ENCODE data around the gene GASK1A.
"Not testable (repeated sequence)": the region's sequence is repeated elsewhere in the genome, so short reads cannot be mapped to it uniquely, and the experiment has no call there.

GASK1A gene

DNA sequence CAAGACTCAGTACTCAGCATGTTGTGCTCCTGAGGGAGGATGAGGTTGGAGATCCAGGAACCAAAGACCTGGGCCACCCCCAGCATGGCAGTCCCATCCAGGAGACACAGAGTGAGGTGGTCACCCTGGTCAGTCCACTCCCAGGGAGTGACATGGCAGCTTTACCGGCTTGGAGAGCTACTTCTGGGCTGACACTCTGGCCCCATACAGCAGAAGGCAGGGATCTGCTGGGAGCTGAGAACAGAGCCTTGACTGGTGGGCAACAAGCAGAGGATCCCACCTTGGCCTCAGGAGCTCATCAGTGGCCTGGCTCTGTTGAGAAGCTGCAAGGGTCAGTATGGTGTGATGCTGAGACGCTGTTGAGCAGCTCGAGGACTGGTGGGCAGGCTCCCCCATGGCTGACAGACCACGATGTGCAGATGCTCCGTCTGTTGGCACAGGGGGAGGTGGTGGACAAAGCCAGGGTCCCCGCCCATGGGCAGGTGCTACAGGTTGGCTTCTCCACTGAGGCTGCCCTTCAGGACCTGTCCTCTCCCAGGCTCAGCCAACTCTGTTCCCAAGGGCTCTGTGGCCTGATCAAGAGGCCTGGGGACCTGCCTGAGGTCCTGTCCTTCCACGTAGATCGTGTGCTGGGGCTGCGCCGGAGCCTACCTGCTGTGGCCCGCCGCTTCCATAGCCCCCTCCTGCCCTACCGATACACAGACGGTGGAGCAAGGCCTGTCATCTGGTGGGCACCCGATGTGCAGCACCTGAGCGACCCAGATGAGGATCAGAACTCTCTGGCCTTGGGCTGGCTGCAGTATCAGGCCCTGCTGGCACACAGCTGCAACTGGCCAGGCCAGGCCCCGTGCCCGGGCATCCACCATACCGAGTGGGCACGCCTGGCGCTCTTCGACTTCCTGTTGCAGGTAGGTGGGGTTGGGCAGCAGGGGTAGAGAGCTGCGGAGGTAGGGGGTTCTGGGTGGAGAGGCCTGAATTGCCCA lies 53.8 kb downstream of the GASK1A start:
- no peak for DNase-seq

DNA sequence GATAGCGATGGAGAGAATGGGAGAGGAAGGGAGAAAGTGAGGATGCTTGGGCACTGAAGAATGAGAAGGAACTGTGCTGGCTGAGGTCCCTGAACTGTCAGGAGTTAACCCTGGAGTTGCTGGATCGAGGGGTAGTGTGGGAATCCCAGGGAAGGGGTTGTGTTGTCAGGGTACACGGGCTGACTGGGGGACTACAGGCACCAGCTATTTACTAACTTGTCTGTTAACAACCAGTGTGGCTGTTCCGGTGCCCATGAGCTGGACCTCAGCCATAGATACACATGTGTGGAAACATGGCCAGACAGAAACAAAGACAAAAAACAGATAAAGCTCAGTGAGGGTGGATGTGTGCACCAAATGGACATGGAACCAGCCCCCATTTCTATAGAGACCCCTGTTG lies 55.1 kb downstream of the GASK1A start:
- no peak for DNase-seq

DNA sequence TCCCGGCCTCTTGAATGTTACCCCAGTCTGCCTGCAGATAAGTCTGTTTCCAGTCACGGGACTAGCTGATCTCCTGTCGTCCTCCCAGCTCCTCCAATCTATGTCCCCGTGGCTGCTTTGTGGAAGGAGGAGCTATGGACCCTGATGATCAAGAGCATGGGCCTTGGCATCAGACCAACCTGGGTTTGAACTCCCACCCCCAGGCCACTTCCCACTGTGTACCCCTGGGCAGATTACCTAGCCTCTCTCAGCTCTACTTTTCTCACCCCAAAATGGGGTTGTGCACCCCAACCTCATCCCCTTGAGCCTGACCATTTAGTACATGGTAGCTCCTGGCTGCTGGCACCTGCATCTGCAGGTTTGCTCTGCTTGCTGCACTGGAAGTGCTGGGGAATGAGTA lies 55.8 kb downstream of the GASK1A start:
- DNase-seq, result no peak

DNA sequence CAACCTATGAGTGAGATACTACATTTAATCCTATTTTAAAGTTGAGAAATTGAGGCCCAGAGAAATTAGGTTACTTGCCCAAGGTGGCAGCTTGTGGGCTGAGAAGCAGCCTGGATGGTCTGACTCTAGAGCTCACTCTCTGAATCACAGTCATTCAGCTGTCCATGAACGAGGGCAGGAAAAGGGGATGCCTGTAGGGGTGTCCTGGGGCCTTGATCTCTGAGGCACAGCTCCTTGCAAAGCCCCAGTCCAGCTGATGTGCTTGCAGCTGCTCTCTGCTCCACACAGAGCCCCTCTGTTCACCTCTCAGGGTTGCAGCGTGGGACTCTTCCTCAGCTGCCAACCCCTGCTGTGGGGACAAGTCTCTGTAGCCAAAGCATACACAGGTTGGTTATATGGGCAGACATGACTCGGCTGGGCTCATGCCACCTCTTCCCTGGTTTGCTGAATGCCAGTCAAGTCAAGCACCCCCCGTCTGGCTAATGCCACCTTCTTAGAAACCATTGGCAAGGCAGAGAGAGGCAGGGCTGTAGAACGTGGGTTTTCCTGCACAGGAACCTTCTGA lies 56.8 kb downstream of the GASK1A start:
- no peak for DNase-seq

DNA sequence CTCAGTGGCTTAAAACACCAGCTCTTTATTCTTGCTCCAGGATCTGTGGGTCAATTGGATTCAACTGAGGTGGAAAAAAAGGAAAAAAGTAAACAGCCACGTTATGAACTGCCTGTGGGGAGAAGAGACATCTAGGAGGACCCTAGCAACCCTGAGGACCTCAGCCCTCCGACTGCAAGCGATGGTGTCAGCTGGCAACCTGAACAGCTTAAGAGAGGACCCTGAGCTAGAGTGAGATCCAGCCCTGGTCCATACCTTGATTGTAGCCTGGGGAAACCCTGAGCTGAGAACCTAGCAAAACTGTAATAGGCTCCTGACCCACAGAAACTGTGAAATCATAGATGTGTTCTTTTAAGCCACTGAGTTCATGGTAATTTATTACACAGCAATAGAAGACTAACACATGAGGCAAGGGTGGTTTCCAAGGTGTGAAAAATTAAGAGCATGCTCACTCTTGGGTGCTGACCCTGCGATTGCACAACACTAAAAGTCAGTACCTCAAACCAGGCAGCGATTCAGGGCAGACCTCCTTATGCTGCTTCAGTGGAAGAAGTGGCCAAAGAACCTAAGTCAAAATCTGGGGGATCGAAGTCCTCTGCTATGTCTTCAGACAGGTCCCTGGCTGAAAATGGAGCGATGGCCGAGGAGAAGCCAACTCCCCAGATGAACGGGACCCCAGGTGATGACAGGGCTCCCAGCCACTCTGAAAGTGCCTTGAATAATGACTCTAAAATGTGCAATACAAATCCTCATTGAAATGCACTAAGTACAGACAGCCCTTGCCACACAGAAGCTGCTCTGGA lies 57.7 kb downstream of the GASK1A start:
- DNase-seq, result peak; percentile 29

DNA sequence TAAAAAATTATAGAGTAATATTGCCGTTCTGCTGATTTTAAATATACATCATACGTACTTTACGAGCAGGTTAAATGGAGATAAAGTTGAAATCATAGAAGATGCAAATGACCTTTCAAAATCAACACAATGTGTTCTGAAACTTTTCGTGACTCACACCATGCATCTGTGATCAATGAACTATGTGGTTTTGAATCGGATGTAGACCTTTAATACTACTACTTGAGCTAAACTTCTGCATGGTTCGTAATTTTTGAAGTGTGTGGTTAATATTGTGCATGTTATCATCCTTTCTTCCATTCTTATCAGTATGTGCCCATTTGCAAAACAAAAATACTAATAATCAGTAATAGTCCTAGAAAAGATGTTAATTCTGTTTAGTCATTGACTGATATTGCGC lies 58.9 kb downstream of the GASK1A start:
- DNase-seq, result peak; percentile 11

DNA sequence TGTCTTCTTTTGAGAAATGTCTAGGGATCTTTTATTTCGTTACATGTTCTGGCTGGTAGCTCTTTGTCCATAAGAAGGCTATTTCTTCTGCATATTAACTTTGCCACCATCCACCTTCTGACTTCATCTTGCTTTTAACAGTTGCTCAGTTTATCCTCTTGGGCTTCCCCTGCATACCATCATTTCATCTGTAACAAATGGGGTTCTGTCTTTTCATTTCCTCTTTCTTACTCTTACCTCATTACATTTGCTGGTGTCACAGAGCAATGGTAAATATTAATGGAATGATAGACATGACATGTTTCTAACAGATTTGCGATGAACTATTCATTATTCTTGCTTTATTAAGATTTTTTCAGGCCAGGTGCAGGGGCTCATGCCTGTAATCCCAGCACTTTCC lies 62.4 kb downstream of the GASK1A start:
- no peak for DNase-seq

DNA sequence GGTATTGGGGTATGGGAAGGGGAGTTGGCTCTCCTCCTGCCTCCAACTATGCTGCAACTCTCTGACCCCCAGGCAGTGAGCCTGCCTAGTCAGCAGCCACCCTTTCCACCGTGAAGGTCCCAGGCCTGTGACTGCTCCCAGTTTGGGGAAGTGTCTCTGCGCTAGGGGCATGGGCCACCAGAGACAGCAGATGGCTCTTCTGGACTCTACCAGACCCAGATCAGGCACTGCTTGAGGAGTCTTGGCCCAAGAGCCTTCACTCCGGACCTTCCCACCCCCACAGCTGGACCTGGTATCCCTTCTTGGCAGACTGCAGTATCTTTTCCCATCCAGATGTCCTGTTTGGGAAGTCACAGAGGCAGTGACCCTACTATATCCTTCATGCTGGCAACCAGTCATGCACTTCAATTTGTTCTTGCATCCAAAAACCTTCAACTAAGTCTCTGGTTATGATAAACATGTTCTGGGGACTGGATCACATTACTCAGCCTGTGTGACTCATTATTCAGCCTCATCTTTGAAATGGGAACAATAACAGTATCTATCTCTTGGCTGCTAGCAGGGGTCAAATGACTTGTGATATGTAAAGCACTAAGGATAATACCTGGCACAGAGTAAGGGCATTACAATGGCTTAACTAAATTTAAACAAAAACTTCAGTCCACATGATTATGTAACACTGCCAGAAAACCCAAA lies 64.1 kb downstream of the GASK1A start:
- DNase-seq, result no peak

DNA sequence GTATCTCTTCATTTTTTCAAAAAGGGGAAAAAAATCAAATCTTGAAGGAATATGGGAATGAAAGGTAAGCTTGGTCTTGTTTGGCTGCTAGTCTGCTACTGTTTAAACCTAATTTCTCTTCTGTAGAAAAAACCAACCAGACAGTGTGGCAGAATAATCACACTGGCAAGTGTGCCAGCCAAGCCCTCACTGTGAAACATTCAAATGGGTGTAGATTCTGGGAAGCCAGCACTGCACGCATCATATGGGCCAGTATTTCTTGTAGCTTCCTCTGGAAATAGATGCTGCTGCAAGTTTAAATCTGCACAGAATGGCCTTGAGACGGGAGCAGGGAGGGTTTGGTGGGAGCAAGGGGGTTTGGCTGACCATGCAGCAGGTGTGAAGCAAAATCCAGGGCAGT lies 64.7 kb downstream of the GASK1A start:
- DNase-seq, result no peak

DNA sequence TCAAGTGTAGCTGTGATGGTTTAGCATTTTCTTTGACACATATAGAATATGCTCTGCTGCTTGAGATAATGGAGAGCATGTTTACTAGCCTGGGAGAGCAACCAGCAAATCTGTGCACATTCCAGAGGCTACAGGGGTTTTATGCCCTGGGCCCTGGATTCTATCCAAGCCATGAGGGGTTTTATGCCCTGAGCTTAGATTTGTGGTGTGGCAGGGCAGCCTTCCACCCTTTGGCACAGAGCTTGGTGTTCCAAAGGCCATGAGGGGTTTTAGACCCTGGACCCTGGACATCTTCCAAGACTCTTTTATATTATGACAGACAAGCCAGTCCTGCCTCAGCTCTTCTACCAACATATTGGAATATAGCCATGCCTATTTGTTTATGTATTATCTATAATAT lies 66.0 kb downstream of the GASK1A start:
- not testable (repeated sequence) for DNase-seq

DNA sequence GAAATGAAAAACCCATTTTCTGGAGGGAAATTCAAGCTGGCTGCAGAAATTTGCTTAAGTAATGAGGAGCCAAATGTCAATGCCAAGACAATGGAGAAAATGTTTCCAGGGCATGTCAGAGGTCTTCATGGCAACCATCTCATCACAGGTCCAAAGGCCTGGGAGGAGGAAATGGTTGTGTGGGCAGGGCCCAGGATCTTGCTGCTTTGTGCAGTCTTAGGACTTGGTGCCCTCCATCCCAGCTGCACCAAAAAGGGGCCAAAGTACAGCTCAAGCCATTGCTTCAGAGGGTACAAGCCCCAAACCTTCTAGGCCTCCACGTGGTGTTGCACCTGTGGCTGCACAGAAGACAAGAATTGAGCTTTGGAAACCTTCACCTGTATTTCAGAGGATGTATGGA lies 67.5 kb downstream of the GASK1A start:
- no peak for DNase-seq

DNA sequence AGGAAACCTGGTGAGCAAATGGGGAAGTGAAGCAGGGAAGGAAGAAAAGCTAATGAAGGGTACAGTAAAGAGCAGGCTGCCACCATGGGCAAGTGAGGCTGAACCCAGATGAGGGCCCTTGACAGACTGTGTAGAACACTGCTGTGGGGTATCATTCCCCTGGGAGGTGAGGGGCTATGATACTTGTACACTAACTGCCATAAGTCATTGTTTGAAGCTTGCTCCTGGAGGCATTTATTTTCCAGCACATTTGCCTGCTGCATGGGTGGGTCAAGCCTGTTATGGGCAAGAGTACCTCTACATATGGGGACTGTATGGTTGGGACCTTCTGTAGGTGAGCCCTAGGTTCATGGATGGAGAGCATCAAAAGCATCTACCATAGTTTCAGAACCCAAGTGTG lies 69.4 kb downstream of the GASK1A start:
- DNase-seq, result no peak

DNA sequence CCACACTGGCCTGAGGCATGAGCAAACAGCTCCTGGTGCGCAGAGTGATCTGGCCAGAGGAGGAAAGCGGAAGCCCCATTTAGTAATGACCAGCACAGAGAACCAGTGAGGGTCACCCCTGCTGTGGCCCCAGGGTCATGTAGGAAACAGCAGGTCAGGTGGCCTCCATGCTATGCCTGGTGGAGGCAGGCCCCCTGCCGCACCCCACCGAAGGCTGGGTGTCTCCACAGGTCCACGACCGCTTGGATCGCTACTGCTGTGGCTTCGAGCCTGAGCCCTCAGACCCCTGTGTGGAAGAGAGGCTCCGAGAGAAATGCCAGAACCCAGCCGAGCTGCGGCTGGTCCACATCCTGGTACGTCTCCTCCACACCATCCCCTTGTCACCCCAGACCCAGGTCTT lies 74.2 kb downstream of the GASK1A start:
- DNase-seq, result no peak

DNA sequence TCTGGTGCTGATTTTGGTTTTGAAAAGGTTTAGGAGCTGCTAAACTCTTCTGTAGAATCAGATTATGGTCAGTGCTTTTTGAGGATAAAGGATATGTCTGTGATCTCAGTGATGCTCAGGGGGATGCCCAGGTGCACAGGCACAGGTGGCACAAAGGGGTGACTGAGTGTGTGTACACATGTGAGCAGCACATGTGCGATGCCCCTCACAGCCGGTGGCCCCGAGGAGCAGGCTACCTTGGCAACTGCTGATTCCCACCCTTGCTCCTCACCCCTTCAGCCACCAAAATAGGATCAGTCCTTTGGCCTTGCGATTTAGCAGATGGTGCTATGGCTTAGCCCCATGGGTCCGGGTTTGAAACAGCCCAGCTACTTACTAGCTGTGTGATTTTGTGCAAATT lies 75.6 kb downstream of the GASK1A start:
- DNase-seq, result no peak

DNA sequence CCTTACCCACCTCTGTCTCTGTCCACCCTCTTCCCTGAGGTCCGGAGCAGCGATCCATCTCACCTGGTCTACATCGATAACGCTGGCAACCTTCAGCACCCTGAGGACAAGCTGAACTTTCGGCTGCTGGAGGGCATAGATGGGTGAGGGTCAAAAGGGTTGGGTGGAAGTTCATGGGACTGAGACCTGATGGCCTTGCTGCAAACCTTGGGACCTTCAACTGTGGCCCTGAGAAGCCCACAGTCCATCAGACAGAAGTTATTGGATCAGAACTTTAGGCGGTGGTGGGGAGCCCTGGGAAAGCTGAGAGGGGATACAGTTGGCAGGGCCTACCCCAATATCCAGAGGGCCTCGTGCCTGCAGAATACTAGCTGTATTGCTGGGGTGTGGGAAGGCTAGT lies 76.3 kb downstream of the GASK1A start:
- no peak for DNase-seq

DNA sequence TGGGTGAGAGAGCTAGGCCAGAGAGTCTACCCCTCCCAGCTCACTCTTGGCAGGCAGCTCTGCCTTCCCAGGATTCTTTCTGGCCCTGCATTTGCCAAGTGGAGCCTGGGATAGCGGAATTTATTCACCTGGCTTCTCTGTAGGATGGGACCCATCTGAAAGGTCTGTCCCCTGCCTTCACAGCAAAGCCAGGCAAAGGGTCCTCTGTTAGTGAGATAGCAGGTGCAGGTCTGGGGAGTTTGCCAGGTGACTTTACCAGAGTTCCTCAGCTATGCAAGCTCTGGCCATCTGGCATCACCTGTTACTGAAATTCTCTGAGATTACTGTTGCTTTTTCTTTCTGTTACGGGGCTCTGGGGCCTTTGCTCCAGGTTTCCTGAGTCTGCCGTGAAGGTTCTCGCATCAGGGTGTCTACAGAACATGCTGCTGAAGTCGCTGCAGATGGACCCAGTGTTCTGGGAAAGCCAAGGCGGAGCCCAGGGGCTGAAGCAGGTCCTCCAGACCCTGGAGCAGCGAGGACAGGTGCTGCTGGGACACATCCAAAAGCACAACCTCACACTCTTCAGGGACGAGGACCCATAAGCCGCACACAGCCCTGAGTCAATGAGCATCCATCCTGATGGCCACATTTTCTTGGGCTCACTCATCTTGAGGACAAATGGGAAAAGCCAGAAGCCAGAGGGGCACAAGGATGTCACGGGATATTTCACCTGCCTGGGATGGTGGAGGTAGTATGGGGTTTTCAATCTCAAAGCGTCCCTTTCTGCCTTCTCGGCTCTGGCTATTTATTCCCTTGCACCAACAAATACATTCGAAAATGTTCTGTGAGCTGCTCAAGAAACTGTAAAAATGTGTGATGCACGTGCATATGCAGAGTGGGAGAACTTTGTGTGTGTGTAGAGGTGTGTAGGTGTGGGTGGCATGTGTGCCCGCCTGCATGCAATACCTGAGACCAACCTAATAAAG lies 77.0 kb downstream of the GASK1A start:
- DNase-seq, result no peak

DNA sequence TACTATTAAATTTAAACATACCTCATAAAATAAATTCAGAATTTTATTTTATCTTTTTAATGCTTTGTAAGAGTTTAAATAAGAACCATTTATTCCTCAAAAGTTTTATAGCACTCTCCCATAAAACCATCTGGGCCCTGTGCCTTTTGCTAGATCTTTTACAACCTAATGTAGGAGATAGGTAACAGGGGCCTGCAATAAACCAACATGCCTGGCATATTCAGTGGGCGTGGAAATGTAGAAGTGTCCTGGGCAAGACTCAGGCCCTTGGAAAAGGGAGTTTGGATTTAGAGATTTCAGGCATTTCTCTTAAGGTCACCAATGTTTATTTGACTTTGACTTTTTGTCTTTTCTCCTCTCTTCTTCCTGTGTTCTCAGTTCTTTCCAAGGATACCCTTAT lies 80.3 kb downstream of the GASK1A start:
- no peak for DNase-seq

DNA sequence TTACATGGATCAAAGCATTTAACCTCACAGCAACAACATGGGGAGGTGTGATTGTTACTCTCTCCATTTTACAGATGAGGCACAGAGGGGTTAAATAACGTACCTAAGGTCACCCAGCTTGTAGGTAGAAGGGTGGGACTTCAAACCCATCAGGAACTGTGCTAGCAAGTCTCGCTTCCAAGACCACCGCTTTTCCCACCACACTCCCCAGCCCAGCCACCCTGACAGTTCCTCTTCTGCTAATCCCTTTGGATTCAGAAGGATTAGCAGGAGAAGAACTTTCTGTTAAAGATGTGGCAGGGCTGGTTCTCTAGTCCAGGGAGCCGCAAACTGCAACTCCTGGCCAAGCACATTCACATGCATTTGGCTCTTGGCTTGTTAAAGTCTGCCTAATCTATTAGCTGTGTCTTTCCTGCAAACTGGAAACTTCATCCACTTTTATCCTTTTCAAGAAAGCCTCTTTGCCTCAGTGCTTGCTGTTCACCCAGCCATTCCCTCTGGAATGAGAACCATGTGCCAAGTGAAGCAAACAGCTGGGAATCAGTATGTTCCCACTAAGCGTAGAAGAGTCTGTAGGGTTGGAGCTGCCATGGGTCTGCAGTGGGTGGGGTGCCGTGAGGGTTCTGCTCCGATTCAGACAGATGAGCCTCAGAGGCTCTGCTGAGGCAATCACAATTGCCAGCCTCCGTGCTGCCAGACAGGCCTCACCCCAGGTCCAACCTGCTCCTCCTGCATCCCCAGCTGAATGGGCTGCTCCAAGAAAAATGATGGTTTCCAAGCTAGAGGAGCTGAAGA lies 82.2 kb downstream of the GASK1A start:
- DNase-seq, result no peak

DNA sequence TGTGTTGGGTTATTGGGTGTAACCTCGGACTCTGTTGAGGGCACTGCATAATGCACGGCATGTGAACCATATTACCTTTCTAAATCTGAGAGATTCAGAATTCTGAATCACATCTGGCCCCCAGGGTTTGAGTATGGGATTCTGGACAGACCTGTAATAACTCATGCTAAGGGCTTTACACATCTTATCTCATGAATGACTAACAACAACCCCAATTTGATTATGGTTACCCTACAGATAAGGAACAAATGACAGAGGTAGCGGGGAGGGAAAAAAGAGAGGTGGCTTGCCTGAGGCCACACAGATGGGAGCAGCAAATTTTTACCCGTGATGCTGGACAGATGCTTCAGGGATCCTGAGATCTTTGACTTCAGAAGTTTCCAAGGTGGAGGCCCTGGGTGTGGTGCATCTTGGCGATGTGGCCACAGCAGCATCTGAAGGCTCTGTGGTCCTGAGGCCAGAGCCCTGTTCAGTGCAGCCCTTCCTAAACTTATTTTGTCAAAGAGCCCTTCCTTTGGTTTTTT lies 83.0 kb downstream of the GASK1A start:
- no peak for DNase-seq

DNA sequence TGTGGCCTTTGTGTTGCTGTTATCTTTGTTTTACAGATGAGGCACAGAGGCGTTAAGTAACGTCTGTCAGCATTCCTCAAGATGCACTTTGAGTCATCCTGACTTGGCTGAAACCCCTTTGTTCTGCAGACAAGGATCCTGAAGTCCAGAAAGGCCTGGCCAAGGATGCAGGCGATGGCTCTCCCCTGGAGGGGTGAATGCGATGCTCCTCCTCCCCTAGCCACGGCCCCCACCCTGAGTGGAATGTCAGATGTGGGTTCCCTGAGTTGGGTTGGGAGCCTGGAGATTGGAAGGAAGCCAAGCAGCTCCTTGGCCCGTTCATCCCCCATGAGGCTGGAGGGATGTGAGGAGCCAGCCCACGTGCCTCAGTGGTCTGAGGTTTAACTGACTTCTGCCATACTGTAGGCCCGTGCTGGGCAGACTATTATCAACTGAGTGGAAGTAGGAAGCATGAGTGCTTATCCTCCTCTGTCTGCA lies 83.5 kb downstream of the GASK1A start:
- no peak for DNase-seq

DNA sequence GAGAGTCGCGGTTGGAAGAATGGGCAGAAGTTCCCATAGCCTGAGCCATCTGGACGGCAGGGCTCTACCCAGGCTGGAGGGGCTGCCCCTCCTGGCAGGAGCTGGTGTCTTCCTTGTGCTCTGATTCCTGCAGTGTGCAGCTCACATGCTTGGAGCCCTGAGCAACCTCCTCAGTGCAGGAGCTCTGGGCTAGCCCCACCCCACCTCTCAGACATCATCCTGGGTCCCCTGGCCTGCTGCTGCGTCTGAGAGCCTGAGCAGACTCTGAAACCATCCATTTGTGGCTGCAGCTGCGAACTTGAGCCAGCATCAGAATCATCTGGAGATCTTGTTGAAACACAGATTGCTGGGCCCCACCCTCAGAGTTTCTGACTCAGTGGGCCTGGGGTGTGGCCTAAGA lies 84.0 kb downstream of the GASK1A start:
- DNase-seq, result no peak

Measured in CD4-positive, alpha-beta T cell treated with Interleukin-10 for 1 hour (primary cell).